Stimulated activated CD4-positive, alpha-beta T cell treated with anti-CD3 and anti-CD28 coated beads, Interleukin-4, amount 100 ng/mL, for 4 hours (primary cell): ENCODE measurements around the gene AGRN.
A peak's percentile ranks its signal among the peaks of the same experiment; 100 is the strongest.
"Not testable (repeated sequence)": the region's sequence is repeated elsewhere in the genome, so short reads cannot be mapped to it uniquely, and the experiment has no call there.

Experiments
- DNase-seq, 2 experiments: peaks; one replicate each; pipeline ENCODE4 v3.0.0-alpha.2; 2020

Gene AGRN

GRCh38 chr1:1001057-1001783 is 18.7 kb upstream of the AGRN start:
- DNase-seq: no peak

- DNase-seq: no peak
These were observed 16.1 kb upstream of the AGRN start for GRCh38 chr1:1003618-1004419.

DNA sequence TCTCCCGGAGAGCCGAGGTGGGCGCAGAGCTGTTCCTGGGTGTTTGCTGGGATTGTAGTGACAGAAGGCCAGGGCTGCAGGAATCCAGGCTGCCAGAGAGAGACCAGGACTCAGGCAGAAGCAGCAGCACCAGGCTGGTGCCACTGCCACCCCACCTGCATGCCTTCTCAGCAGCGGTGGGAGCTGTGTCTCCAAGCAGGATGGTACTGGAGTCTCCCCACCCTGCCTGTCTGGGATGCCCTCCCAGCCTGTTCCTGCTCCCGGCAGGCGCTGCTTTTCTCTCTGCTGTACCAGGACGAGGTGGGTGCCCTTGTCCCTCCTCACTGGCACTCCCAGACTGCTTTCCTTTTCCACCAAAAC is 15.5 kb upstream of the AGRN start:
- DNase-seq: no peak

- DNase-seq: no peak
These were observed 14.9 kb upstream of the AGRN start for GRCh38 chr1:1004780-1005697.

DNA sequence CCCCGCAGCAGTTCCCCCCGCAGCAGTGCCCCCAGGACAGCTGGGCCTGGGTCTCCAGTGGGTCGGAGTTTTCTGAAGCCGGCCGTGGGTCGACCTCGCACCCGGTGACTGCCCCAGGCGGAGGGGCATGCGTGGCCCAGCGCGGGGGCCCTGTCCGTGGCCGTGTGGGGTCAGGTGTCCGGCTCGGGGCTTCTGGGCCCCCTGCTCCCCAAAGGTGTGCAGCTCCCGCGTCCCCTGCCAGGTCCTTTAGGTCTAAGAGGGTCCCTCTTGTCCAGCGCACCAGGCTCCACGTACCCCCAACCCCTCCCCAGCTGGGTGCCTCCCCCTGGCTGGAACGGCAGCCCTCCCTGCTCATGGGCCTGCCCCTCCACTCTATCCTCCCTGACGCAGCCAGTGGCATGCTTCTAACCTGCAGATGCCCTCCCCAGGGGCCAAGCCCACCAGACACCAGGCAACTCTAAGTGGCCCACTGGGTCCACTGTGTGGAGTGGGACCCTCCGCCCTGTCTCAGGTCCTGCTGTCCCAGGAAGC is 14.1 kb upstream of the AGRN start:
- DNase-seq: no peak

GRCh38 chr1:1006305-1007159 is 13.4 kb upstream of the AGRN start:
- no peak for DNase-seq

GRCh38 chr1:1010131-1010530 is 9.8 kb upstream of the AGRN start:
- DNase-seq: not testable (repeated sequence)

GRCh38 chr1:1011396-1011949 is 8.4 kb upstream of the AGRN start:
- DNase-seq: no peak

DNA sequence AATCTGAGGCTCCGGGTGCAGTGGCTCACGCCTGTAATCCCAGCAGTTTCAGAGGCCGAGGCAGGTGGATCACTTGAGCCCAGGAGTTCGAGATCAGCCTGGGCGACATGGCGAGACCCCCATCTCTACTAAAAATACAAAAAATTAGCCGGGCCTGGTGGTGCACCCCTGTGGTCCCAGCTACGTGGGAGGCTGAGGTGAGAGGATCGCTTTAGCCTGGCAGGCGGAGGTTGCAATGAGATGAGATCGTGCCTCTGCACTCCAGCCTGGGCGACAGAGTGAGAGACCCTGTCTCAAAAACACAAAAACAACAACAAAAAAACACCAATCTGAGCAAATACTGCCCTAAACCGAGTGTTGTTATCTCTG is 7.2 kb upstream of the AGRN start:
- DNase-seq: not testable (repeated sequence)

DNA sequence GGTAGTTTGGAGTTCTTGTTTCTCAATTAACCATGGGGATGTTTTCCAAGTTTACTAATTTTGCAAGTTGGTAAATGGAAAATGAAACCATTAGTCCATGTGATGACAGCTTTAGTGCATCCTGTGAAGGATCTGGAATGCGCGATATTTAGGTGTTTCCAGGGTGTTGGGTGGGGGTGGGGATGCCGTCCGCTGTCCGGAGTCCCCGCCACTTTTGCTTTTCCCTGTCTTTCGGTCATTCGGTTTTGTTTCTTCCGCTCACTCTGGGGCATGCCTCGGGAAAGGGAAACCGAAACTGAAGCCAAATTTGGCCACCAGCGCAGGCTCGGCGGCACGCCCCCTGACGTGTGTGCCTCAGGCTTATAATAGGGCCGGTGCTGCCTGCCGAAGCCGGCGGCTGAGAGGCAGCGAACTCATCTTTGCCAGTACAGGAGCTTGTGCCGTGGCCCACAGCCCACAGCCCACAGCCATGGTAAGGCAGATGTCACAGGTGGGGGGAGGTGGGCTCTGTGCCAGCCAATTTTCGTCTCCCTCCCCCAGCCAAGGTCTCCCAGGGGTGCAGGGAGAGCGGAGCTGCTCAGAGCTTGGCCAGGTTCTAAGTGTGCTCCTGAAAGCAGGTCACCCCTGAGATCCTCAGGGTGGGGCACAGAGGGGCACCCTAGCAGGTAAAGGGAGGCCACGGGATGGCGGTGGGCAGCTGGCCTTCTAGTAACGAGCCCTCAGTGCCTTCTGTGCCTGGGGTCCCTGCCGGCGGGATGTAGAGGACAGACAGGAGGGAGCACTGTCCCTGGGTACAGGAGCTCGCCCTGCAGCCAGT is 6.6 kb upstream of the AGRN start, which contains the start of gene ISG15:
Gene ISG15, plus strand, starts transcription at position 393 of the 817 bp plus-strand sequence. Its CDS starts 77 bp downstream, at position 470.
- peak; percentile 76 to 91 for DNase-seq

- no peak for DNase-seq
These were observed 5.8 kb upstream of the AGRN start for GRCh38 chr1:1013922-1014648.

GRCh38 chr1:1014799-1015681 is 4.9 kb upstream of the AGRN start:
- DNase-seq: no peak

DNA sequence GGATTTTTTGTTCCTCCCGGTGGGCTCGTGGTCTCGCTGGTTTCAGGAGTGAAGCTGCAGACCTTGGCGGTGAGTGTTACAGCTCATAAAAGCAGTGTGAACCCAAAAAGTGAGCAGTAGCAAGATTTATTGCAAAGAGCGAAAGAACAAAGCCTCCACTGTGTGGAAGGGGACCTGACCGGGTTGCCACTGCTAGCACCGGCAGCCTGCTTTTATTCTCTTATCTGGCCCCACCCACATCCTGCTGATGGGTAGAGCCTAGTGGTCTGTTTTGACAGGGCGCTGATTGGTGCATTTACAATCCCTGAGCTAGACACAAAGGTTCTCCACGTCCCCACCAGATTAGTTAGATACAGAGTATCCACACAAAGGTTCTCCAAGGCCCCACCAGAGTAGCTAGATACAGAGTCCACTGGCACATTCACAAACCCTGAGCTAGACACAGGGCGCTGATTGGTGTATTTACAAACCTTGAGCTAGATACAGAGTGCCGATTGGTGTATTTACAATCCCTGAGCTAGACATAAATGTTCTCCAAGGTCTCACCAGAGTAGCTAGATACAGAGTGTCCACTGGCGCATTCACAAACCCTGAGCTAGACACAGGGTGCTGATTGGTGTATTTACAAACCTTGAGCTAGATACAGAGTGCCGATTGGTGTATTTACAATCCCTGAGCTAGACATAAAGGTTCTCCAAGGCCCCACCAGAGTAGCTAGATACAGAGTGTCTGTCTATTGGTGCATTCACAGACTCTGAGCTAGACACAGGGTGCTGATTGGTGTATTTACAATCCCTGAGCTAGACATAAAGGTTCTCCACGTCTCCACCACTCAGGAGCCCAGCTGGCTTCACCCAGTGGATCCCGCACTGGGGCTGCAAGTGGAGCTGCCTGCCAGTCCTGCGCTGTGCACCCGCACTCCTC is 2.3 kb upstream of the AGRN start:
- DNase-seq: not testable (repeated sequence)

GRCh38 chr1:1018321-1018685 is 1.6 kb upstream of the AGRN start:
- not testable (repeated sequence) for DNase-seq

- DNase-seq: peak; percentile 72 to 82
These were observed 559 bp upstream of the AGRN start for GRCh38 chr1:1019122-1019999.

DNA sequence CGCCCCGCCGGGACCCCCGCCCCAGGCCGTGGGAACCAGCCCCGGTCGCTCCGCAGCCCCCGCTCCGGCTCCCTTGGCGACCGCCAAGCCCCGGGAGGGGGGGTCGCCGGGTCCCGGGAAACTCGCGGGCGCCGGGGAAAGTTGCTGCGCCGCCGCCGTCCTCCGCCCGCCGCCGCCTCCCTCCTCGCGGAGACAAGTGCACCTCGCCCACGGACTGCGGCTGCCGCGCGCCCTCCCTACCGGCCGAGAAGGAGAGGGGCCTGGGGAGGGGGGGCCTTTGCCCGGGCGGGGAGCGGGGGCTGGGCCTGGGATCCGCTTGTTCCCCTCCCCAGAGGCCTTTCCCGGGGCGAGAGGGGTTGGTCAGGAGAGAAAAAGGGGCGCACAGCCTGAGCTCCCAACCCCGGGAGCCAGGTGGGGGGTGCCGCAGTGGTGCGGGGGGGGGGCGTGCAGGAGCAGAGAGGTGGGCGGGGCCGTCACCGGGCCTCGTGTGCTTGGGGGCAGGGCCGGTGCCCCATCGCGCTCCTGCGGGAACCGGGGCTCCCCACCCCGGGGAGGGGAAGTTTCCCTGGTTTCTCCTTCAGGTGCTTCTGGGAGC is 592 bp downstream of the AGRN start:
- DNase-seq: peak; percentile 46 to 65
